ENCODE results near the gene RALGAPA2.

DNA sequence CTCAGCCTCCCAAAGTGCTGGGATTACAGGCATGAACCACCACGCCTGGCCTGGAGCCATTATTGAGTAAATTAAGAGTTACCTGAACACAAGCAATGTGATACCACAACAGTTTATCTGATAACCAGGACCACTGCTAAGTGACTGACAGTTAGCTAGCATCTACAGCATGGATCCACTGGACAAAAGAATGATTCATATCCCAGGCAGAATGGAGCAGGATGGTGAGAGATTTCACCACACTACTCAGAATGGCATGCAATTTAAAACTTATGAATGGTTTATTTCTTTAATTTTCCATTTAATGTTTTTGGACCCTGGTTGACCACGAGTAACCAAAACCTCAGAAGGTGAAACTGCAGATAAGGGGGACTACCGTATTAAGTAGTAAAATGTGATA, 48.6 kb downstream of the RALGAPA2 start:
- TF ChIP-seq, protein P1, sequence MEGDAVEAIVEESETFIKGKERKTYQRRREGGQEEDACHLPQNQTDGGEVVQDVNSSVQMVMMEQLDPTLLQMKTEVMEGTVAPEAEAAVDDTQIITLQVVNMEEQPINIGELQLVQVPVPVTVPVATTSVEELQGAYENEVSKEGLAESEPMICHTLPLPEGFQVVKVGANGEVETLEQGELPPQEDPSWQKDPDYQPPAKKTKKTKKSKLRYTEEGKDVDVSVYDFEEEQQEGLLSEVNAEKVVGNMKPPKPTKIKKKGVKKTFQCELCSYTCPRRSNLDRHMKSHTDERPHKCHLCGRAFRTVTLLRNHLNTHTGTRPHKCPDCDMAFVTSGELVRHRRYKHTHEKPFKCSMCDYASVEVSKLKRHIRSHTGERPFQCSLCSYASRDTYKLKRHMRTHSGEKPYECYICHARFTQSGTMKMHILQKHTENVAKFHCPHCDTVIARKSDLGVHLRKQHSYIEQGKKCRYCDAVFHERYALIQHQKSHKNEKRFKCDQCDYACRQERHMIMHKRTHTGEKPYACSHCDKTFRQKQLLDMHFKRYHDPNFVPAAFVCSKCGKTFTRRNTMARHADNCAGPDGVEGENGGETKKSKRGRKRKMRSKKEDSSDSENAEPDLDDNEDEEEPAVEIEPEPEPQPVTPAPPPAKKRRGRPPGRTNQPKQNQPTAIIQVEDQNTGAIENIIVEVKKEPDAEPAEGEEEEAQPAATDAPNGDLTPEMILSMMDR (IDR thresholded peaks at IDR 0.05; ENCODE audit: insufficient read depth, low read length, poor library complexity, severe bottlenecking) = no peak
- TF ChIP-seq EZH2phosphoT487 (conservative IDR thresholded peaks at IDR 0.05; ENCODE audit: low read length) = no peak
